Measurements from ENCODE around the gene PPM1L. TPM values are rescaled to one million over a fixed set of nuclear protein-coding genes. Genes with fewer than 3 reads are reported as not detected.
"Not testable (repeated sequence)": the region's sequence is repeated elsewhere in the genome, so short reads cannot be mapped to it uniquely, and the experiment has no call there.

Gene PPM1L
- 2.7 and 3.3 TPM in 2 replicates for total RNA-seq

DNA sequence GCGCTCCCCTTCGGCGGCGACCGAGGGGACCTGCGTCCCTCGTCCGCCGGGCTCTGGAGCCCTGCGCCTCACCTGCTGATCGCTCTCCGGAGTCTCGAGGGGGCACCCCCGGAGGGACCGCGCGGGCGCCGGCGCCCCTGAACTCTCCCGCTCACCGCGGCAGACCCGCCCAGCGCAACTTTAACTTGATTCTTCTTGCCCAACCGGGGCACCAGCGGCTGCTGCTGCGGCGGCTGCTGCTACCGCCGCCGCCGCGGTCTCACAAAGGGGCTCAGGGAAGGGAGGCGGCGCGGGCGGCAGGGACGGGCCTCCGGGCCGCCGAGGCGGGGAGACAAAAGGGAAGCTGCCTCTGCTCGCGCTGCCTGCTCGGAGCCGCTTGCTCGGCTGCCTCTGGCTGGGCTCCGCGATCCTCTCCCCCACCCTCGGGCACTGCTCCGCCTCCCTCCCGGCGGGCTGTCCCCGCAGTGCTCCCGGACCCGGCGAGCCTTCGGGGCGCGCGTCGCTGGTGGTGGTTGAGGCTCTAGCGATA, at the start of gene PPM1L:
Gene PPM1L (plus strand): TSS at position 456 of the 529 bp plus-strand sequence.
- H3K4me3 Mint-ChIP-seq: peak within 1 kb of the TSS; percentile 93
- peak; percentile 43 for DNase-seq (ENCODE audit: low spot score)
- H3K27me3 Mint-ChIP-seq (ENCODE audit: insufficient read depth): peaks cover 43% of the 10 kb centered on the region
- H3K9me3 Mint-ChIP-seq: no peaks in the 10 kb centered on the region
- intact Hi-C loops (cut with micrococcal nuclease): loop anchor here (1.0 kb wide), 7 partner anchors 45 to 768 kb away; partner anchors contain the start of genes IFT80, IL12A, KPNA4 and NMD3
- peak within 1 kb of the TSS; percentile 98 for H3K27ac Mint-ChIP-seq
- H3K4me1 Mint-ChIP-seq (ENCODE audit: low read depth): peaks cover 37% of the 10 kb centered on the region
- H3K36me3 Mint-ChIP-seq (ENCODE audit: low read depth): peaks cover 4% of the 10 kb centered on the region

DNA sequence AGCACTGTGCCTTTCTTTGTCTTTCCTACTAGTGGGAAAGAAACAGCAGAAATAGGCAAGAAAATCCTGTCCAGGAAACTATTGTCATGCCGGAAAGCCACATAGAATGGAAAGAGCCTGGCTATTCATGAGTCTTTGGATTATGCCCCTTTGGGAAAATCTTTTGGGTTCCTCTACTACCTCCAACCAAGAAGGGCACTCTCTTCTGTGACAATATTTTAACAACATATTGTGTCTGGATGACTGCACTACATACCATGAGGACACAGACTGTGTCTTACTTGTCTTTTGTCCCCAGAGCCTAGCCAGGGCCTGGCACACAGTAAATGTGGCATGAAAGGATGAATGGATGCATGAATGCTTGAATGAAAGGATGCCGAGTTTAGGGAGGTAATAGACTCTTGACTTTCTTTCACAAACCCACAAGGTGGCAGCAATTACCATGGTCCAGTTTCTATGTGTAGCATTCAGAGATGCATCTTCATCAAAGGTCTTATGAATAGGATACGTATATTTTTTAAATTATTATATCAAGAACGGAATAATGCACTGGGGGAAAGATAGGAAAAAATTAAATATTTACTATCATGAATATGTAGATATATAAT, 48.7 kb upstream of the PPM1L start:
- no peak overlapping the region for H3K4me3 Mint-ChIP-seq
- no peak overlapping the region for H3K27ac Mint-ChIP-seq
- no peaks in the 10 kb centered on the region for H3K36me3 Mint-ChIP-seq (ENCODE audit: low read depth)
- no peaks in the 10 kb centered on the region for H3K4me1 Mint-ChIP-seq (ENCODE audit: low read depth)
- H3K9me3 Mint-ChIP-seq: no peaks in the 10 kb centered on the region
- peaks cover 15% of the 10 kb centered on the region for H3K27me3 Mint-ChIP-seq (ENCODE audit: insufficient read depth)
- intact Hi-C loops (cut with micrococcal nuclease): loop anchor here (1.0 to 5.0 kb wide), 3 partner anchors 235 to 715 kb away; no protein-coding TSS in a partner anchor
- peak; percentile 8 for DNase-seq (ENCODE audit: low spot score)

DNA sequence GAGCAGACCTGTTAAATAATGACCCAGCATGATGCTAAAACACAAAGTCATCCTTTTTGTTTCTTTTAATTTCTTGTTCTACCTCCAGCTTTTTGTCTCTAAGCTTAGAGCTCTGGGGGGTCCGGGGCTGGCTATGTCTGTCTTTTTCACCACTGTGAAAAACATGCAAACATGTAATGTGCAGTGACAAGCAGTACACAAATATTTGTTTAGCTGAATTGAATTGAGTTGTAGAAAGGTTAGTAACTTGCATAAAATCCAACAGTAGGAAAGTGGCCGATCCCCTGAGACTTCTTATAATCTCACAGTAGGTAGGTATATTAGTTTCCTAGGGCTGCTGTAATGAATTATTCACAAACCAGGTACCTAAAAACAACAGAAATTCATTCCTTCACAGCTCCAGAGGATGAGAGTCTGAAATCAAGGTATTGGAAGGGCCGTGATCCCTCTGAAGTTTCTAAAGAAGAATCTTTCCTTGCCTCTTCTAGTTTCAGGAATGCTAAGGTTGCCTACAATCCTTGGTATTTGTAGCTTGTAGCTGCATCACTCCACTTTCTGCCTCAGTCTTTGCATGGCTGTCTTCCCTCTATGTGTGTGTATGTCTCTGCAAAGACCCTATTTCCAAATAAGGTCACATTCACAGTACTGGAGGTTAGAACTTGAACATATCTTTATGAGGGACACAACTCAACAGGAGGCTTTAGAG, 46.4 kb upstream of the PPM1L start:
- Mint-ChIP-seq H3K4me1 (ENCODE audit: low read depth) (no peaks in the 10 kb centered on the region), H3K4me3 (no peak overlapping the region), H3K36me3 (ENCODE audit: low read depth) (no peaks in the 10 kb centered on the region), H3K27me3 (ENCODE audit: insufficient read depth) (peaks cover 15% of the 10 kb centered on the region), H3K9me3 (no peaks in the 10 kb centered on the region), H3K27ac (no peak overlapping the region)
- intact Hi-C loops (cut with micrococcal nuclease): loop anchor here (5.0 kb wide), 1 partner anchor 713 kb away; no protein-coding TSS in a partner anchor
- DNase-seq (ENCODE audit: low spot score): no peak

DNA sequence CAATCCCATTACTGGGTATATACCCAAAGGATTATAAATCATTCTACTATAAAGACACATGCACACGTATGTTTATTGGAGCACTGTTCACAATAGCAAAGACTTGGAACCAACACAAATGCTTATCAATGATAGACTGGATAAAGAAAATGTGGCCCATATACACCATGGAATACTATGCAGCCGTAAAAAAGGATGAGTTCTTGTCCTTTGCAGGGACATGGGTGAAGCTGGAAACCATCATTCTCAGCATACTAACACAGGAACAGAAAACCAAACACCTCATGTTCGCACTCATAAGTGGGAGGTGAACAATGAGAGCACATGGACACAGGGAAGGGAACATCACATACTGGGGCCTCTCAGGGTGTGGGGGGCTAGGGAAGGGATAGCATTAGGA, 42.9 kb upstream of the PPM1L start:
- H3K27me3 Mint-ChIP-seq (ENCODE audit: insufficient read depth): peaks cover 13% of the 10 kb centered on the region
- H3K9me3 Mint-ChIP-seq; H3K4me1 Mint-ChIP-seq (ENCODE audit: low read depth); H3K27ac Mint-ChIP-seq; H3K4me3 Mint-ChIP-seq; intact Hi-C loops (cut with micrococcal nuclease); DNase-seq (ENCODE audit: low spot score); H3K36me3 Mint-ChIP-seq (ENCODE audit: low read depth): not testable (repeated sequence)

DNA sequence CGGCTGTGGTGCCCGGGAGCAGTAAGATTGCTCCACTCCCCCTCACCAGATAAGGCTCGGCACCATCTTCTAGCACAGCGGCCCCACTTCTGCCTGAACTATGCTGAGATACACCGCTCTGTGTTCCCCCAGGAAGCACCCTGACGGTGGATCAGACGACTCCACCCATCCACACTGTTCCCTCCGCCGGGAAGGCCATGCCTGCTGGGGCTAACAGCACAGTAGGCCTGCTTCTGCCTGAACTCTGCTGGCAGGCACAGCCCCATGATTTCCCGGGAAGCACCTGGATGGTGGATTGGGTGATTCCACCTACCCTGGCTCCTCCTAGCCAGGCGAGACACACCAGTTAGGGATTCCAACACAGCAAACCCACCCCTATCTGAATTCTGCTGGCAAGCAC, 36.3 kb upstream of the PPM1L start:
- H3K36me3 Mint-ChIP-seq (ENCODE audit: low read depth): no peaks in the 10 kb centered on the region
- intact Hi-C loops (cut with micrococcal nuclease): no loop called here
- DNase-seq (ENCODE audit: low spot score): no peak
- H3K4me3 Mint-ChIP-seq: no peak overlapping the region
- H3K9me3 Mint-ChIP-seq: no peaks in the 10 kb centered on the region
- no peak overlapping the region for H3K27ac Mint-ChIP-seq
- H3K27me3 Mint-ChIP-seq (ENCODE audit: insufficient read depth): peaks cover 14% of the 10 kb centered on the region
- H3K4me1 Mint-ChIP-seq (ENCODE audit: low read depth): no peaks in the 10 kb centered on the region

DNA sequence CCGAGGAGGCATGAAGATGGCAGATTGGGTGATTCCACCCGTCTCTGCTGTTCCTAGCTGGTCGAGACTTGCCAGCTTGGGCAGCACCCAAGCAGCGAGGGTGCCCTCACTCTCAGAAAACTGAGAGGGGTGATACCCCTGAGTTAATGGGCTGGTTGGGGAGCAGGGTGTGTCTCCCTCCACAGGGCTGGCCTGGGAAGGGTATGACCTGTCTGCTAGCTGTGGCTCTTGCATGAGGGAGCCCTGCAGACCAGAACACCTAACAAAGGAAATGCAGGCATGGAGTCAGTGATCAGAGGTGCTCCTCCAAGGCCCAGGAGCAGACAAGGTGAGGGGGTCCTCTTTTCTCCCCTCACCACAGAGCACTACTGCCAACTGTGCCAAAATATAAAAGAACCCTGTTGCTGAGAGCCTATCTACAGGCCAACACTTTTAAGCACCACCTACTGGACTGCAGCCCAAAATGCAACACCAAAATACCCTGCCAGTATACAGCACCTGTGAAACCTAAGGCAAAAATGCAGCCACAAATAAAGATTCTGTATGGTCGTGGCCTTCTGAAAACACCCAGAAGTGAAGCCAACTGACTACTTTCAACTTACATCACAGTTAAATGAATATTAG, 35.8 kb upstream of the PPM1L start:
- Mint-ChIP-seq H3K4me1 (ENCODE audit: low read depth) (no peaks in the 10 kb centered on the region), H3K36me3 (ENCODE audit: low read depth) (no peaks in the 10 kb centered on the region), H3K27me3 (ENCODE audit: insufficient read depth) (peaks cover 18% of the 10 kb centered on the region), H3K9me3 (no peaks in the 10 kb centered on the region), H3K4me3 (no peak overlapping the region), H3K27ac (no peak overlapping the region)
- no peak for DNase-seq (ENCODE audit: low spot score)
- intact Hi-C loops (cut with micrococcal nuclease): no loop called here

DNA sequence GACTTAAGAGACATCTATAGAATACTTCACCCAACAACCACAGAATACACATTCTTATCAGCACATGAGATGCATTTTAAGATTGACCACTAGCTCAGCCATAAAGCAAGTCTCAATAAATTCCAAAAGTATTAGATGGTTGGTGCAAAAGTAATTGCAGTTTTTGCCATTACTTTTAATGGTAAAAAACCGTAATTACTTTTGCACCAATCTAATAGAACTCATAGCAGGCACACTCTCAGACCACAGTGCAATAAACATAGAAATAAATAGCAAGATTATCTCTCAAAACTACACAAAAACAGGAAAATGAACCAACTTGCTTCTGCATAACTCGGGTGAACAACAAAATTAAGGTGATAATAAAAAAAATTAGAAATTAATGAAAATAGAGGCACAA, 33.7 kb upstream of the PPM1L start:
- intact Hi-C loops (cut with micrococcal nuclease): no loop called here
- H3K36me3 Mint-ChIP-seq (ENCODE audit: low read depth): no peaks in the 10 kb centered on the region
- no peaks in the 10 kb centered on the region for H3K4me1 Mint-ChIP-seq (ENCODE audit: low read depth)
- no peak for DNase-seq (ENCODE audit: low spot score)
- no peaks in the 10 kb centered on the region for H3K9me3 Mint-ChIP-seq
- H3K27ac Mint-ChIP-seq: no peak overlapping the region
- H3K27me3 Mint-ChIP-seq (ENCODE audit: insufficient read depth): peaks cover 13% of the 10 kb centered on the region
- H3K4me3 Mint-ChIP-seq: no peak overlapping the region

DNA sequence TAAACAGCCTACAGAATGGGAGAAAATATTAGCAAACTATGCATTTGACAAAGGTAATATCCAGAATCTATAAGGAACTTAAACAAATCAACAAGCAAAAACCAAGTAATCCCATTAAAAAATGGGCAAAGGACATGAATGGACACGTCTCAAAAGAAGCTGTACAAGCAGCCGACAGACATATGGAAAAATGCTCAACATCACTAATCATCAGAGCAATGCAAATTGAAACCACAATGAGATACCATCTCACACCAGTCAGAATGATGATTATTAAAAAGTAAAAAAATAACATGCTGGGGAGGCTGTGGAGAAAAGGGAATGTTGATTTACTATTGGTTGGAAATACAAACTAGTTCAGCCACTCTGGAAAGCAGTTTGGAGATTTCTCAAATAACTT, 30.7 kb upstream of the PPM1L start:
- Mint-ChIP-seq H3K4me1 (ENCODE audit: low read depth) (no peaks in the 10 kb centered on the region), H3K4me3 (no peak overlapping the region), H3K9me3 (no peaks in the 10 kb centered on the region), H3K27ac (no peak overlapping the region), H3K27me3 (ENCODE audit: insufficient read depth) (peaks cover 10% of the 10 kb centered on the region), H3K36me3 (ENCODE audit: low read depth) (no peaks in the 10 kb centered on the region)
- no peak for DNase-seq (ENCODE audit: low spot score)
- intact Hi-C loops (cut with micrococcal nuclease): no loop called here

DNA sequence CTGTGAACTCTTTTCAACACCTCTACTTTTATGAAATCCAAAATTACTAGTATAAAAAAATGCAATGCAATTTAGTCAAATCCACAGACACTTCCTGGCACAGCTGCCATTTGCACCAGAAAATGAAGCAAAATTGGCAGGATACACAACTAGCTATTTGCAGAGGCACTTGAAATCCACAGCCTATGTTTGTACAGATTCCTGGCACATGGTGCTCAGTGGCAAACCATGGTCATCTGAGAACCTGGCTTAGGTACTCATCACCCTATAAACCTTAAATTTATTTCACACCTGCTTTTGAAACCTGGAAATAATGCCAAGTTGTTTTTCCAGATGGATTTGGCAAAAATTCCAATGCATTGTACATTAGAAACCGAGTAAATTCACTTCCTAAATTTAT, 20.2 kb upstream of the PPM1L start:
- Mint-ChIP-seq H3K4me1 (ENCODE audit: low read depth) (no peaks in the 10 kb centered on the region), H3K9me3 (no peaks in the 10 kb centered on the region), H3K27me3 (ENCODE audit: insufficient read depth) (peaks cover 6% of the 10 kb centered on the region), H3K4me3 (no peak overlapping the region), H3K36me3 (ENCODE audit: low read depth) (no peaks in the 10 kb centered on the region), H3K27ac (no peak overlapping the region)
- intact Hi-C loops (cut with micrococcal nuclease): no loop called here
- no peak for DNase-seq (ENCODE audit: low spot score)

DNA sequence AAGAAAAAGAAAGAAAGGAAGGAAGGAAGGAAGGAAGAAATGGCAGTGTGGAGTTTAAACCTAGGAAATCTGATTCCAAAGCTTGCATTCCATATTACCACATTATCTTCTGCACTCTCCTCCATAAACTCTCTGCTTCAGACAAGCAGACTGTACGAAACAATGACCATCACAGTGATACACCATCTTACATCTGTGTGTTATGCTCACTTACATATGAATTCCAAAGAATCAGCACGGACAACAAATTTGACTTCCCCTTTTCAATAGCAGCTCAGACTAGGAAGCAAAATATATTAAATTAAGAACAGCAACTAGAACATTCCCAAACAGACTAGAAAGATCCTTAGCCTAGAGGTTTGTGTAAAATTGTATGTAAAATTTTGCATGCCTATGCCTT, 18.0 kb upstream of the PPM1L start:
- no peaks in the 10 kb centered on the region for H3K9me3 Mint-ChIP-seq
- no peak overlapping the region for H3K4me3 Mint-ChIP-seq
- H3K27ac Mint-ChIP-seq: no peak overlapping the region
- intact Hi-C loops (cut with micrococcal nuclease): no loop called here
- DNase-seq (ENCODE audit: low spot score): no peak
- no peaks in the 10 kb centered on the region for H3K4me1 Mint-ChIP-seq (ENCODE audit: low read depth)
- H3K27me3 Mint-ChIP-seq (ENCODE audit: insufficient read depth): peaks cover 12% of the 10 kb centered on the region
- H3K36me3 Mint-ChIP-seq (ENCODE audit: low read depth): no peaks in the 10 kb centered on the region

DNA sequence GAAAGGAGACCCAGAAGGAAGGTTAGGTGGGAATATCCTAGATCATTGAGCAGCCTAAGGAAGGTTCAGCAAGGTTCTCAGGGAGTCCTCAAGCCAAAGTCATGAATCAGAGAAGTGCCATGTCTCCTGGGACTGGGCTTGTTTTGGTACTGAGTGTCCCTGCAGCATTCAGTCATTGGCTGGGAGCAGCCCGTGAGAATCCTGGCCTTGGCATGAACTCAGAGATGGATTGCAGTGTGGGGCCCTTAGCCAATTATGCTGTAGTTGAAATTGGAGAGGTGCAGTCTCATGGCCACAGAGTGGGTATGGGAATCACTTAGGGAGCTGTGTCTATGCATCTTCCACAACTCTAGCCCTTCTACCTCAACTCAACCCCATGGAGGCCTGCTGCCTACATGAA, 17.0 kb upstream of the PPM1L start:
- peaks cover 16% of the 10 kb centered on the region for H3K27me3 Mint-ChIP-seq (ENCODE audit: insufficient read depth)
- intact Hi-C loops (cut with micrococcal nuclease): no loop called here
- H3K4me3 Mint-ChIP-seq: no peak overlapping the region
- no peaks in the 10 kb centered on the region for H3K9me3 Mint-ChIP-seq
- DNase-seq (ENCODE audit: low spot score): no peak
- H3K27ac Mint-ChIP-seq: no peak overlapping the region
- H3K36me3 Mint-ChIP-seq (ENCODE audit: low read depth): no peaks in the 10 kb centered on the region
- no peaks in the 10 kb centered on the region for H3K4me1 Mint-ChIP-seq (ENCODE audit: low read depth)

DNA sequence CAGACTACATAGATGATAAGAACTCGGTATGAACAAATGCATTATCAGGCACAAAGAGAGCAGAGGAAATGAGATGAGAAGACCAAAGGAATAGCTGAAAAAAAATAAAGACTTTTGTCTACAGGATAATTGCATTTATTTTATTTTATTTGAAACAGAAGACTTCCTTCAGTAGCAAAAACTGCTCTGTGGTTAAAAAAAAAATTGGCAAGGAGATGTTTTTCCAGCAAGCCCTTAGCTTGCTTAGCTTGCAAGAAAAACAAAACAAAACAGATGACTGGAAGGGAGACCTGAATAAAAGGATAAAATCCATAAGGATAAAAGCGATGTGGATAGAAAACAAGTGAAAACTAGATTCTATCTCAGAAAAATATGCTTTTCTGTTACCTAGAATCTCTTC, 9.1 kb upstream of the PPM1L start:
- intact Hi-C loops (cut with micrococcal nuclease): no loop called here
- Mint-ChIP-seq H3K4me1 (ENCODE audit: low read depth) (no peaks in the 10 kb centered on the region), H3K9me3 (no peaks in the 10 kb centered on the region), H3K27me3 (ENCODE audit: insufficient read depth) (peaks cover 39% of the 10 kb centered on the region), H3K27ac (no peak overlapping the region), H3K36me3 (ENCODE audit: low read depth) (no peaks in the 10 kb centered on the region), H3K4me3 (no peak overlapping the region)
- DNase-seq (ENCODE audit: low spot score): no peak

DNA sequence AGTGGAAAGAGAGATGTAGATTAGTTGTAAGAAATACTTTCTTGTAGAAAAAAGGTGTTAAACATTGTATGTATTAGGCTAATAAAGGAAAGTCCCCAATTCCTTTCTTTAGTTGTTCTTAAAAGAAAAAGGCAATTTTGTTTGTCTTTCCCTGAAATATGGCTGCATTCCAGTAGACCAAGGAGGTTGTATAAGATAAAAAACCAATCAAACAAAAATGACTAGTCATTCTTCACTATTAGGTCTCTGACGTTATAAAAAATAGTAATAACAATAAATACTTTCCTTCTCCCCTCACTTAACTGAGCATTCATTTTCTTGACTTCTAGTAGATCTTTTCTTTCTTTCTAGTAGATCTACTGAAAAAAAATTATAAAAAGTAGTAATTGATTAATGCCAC, 8.6 kb upstream of the PPM1L start:
- Mint-ChIP-seq H3K36me3 (ENCODE audit: low read depth) (no peaks in the 10 kb centered on the region), H3K4me1 (ENCODE audit: low read depth) (no peaks in the 10 kb centered on the region), H3K4me3 (no peak overlapping the region), H3K27ac (no peak overlapping the region), H3K9me3 (no peaks in the 10 kb centered on the region), H3K27me3 (ENCODE audit: insufficient read depth) (peaks cover 39% of the 10 kb centered on the region)
- intact Hi-C loops (cut with micrococcal nuclease): no loop called here
- DNase-seq (ENCODE audit: low spot score): no peak
